Measurements from ENCODE around the gene RAD51B.

RAD51B gene

GRCh38 chr14:68366656-68367055 lies 547.1 kb downstream of the RAD51B start:
- DNase-seq (ENCODE audit: low read depth): no peak

GRCh38 chr14:68367536-68367935 lies 548.0 kb downstream of the RAD51B start:
- no peak for DNase-seq (ENCODE audit: low read depth)

- no peak for DNase-seq (ENCODE audit: low read depth)
Measured at GRCh38 chr14:68368850-68369249, 549.3 kb downstream of the RAD51B start.

- no peak for DNase-seq (ENCODE audit: low read depth)
Measured at GRCh38 chr14:68369281-68370056, 549.9 kb downstream of the RAD51B start.

GRCh38 chr14:68370057-68370360 lies 550.4 kb downstream of the RAD51B start:
- no peak for DNase-seq (ENCODE audit: low read depth)

GRCh38 chr14:68372368-68372767 lies 552.8 kb downstream of the RAD51B start:
- no peak for DNase-seq (ENCODE audit: low read depth)

GRCh38 chr14:68373124-68373646 lies 553.6 kb downstream of the RAD51B start:
- DNase-seq (ENCODE audit: low read depth): no peak

- DNase-seq (ENCODE audit: low read depth): no peak
Measured at GRCh38 chr14:68373847-68374444, 554.4 kb downstream of the RAD51B start.

- no peak for DNase-seq (ENCODE audit: low read depth)
Measured at GRCh38 chr14:68374682-68375081, 555.1 kb downstream of the RAD51B start.

GRCh38 chr14:68375376-68375775 lies 555.8 kb downstream of the RAD51B start:
- DNase-seq (ENCODE audit: low read depth): no peak

GRCh38 chr14:68376067-68376779 lies 556.6 kb downstream of the RAD51B start:
- DNase-seq (ENCODE audit: low read depth): no peak

- DNase-seq (ENCODE audit: low read depth): no peak
Measured at GRCh38 chr14:68377006-68377405, 557.4 kb downstream of the RAD51B start.

GRCh38 chr14:68377459-68377858 lies 557.9 kb downstream of the RAD51B start:
- DNase-seq (ENCODE audit: low read depth): no peak

GRCh38 chr14:68379510-68380328 lies 560.1 kb downstream of the RAD51B start:
- no peak for DNase-seq (ENCODE audit: low read depth)

GRCh38 chr14:68380329-68380741 lies 560.8 kb downstream of the RAD51B start:
- no peak for DNase-seq (ENCODE audit: low read depth)

GRCh38 chr14:68384335-68384734 lies 564.8 kb downstream of the RAD51B start:
- DNase-seq (ENCODE audit: low read depth): no peak

- no peak for DNase-seq (ENCODE audit: low read depth)
Measured at GRCh38 chr14:68384881-68385280, 565.3 kb downstream of the RAD51B start.

- no peak for DNase-seq (ENCODE audit: low read depth)
Measured at GRCh38 chr14:68386446-68386845, 566.9 kb downstream of the RAD51B start.

- DNase-seq (ENCODE audit: low read depth): no peak
Measured at GRCh38 chr14:68386950-68387779, 567.6 kb downstream of the RAD51B start.

GRCh38 chr14:68389943-68390342 lies 570.4 kb downstream of the RAD51B start:
- no peak for DNase-seq (ENCODE audit: low read depth)

- DNase-seq (ENCODE audit: low read depth): no peak
Measured at GRCh38 chr14:68390741-68391140, 571.2 kb downstream of the RAD51B start.

Data from stromal cell of bone marrow (primary cell).